Measurements from ENCODE around the gene EFCAB12.
"Not testable (repeated sequence)": the region's sequence is repeated elsewhere in the genome, so short reads cannot be mapped to it uniquely, and the experiment has no call there.

EFCAB12 gene

DNA sequence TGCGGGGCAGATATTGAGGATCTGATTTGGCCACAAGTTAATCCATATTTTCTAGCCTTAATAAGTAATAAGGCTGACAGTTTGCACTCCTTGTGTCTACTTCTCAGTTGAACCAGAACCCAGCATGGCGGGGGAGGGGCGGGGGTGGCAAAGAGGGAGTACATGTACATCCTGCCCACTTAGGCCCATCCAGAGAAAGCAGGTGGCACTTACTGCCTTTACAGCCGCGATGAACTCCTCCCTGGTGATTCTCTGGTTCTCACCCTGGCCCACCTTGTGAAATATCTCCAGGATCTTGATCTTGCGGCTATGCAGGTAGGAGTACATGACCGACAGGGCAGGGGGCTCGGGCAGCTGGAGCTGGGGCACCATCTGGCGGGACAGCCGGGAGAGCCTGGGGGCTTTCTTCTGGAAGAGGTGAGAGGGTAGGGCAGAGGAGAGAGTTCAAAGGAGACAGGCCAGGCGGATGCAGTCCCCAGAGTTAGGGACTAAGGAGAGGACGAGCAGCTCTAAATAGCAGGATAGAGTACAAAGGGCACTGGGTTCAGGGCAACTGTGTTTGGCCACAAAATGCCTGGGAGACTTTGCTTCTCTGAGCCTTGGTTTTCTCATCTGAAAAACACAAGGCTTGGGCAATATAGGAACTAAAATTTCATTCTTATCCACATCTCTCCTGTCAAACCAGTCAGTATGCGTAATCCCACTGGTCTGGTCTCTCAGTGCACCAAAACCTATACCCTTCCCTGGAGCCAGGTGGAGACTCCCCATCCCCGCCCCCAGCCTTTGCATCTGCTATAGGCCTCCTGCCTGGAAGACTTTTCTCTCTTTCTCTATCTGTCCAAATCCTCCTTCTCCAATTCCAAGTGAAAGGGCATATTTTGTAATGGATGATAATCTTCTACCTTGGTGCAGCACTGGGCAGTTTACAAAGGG, 10.1 kb downstream of the EFCAB12 start:
- no peak for DNase-seq

DNA sequence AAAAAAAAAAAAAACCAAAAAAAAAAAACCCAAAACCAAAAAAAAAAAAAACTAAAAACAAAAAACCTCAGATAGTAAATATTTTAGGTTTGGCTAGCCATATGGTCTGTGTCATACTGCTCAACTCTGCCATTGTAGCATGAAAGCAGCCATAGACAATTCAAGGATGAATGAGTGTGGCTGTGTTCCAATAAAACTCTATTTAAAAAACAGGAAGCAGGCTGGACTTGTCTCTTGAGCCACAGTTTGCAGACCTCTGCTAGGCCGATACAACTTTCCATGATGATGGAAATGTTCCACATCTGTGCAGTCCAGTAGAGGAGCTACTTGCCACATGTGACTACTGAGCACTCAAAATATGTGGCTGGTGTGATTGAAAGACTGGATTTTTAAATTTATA, 11.1 kb downstream of the EFCAB12 start:
- DNase-seq = no peak

DNA sequence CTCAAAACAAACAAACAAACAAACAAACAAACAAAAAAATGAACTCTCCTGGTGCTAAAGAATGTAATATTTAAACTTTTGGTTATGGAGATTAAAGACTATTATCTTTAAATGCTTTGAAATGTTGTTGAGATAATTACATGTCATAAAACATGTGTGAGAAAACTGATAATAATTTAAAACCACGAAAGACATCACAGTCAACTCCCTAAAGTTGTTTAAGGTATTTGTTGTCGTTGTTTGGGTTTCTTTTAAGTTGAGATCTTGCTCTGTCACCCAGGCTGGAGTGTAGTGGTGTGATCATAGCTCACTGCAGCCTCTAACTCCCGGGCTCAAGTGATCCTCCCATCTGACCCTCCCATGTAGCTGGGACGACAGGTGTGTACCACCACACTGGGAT, 12.0 kb downstream of the EFCAB12 start:
- DNase-seq = no peak

DNA sequence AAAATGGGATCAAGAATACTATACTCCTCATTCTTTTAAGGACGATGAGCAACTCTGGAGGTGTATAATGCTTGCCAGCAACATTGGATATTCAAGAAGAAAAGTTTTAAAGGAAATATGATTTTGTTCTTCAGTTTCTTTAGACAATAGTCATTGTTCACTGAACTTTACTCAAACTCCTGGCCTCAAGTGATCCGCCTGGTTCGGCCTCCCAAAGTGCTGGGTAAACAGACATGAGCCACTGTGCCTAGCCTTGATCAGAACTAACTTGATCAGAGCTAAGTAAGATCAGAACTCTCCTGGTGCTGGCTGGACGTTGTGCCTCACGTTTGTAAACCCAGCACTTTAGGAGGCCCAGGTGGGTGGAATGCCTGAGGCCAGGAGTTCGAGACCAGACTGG, 12.6 kb downstream of the EFCAB12 start:
- no peak for DNase-seq

DNA sequence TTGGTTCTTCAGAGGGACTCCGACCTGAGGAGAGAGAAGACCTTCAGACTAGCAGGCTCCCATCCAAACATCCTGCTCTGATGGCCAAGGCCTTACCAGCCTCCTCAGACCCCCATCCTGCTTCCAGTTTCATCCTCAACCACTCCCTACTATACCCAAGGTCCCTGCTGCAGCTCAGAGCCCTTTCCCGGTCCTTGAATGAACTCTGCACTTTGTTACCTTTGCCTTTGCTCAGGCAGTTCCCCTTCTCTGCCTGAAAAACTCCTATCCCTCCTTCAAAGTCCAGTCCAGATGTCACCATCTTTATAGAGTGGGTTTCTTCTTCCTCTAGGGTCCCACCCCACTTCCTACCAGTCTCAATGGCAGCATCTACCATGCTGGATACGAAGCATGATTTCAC, 13.1 kb downstream of the EFCAB12 start:
- no peak for DNase-seq

DNA sequence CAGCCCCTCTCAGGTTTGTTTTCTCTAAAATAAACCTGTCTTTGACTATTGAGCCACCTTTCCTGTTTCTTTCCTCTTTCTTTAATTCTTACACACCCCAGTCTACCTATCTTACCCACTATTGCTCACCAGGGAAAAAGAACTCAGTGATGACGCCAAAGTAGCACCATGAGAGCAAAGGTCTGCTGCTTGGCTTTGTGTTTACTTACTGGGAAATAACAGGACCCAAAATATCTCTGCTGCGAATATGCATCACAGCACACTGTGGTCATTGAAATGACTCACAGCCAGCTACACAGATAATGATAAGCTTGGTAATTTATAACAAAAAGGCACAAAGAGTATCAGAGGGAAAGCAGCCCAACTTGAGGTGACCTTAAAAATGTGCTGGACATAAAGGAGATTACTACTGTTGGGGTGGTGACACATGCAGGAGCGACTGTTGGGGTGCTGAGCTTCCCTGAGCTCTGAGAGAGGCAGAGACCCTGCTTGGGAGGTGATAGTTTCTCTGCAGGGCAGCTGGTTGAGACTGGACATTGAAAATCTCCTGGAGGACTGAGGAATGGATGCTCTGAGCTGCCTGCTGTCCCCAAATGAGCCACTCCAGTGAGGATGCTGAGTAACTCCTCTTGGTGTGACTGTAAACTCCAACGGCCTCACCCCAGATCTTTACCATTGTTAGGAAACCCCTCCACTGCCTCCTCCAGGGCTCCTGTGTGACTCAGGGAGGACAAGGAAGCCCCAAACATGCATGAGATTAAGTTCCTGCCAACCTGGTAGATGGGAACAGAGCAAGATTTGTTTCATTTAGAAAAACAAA, 14.5 kb downstream of the EFCAB12 start:
- no peak for DNase-seq

DNA sequence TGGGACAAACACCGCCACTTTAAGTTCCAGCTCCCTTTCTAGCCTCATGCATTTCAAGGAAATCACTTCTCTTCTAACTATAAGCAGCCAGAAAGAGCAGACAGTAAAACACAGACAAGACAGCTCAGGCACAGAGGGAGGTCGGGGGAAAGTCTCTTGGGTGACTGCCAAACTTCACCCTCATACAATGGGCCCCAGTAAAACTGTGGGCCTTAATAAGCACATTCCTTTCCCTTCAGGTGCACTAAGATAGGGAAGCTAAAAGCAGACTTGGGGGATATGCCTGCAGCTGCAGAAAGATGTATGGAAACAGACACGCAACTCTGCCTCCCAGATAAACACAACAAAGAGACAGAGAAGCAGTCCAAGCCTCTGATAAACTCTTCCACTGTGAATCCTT, 15.2 kb downstream of the EFCAB12 start:
- DNase-seq = not testable (repeated sequence)

DNA sequence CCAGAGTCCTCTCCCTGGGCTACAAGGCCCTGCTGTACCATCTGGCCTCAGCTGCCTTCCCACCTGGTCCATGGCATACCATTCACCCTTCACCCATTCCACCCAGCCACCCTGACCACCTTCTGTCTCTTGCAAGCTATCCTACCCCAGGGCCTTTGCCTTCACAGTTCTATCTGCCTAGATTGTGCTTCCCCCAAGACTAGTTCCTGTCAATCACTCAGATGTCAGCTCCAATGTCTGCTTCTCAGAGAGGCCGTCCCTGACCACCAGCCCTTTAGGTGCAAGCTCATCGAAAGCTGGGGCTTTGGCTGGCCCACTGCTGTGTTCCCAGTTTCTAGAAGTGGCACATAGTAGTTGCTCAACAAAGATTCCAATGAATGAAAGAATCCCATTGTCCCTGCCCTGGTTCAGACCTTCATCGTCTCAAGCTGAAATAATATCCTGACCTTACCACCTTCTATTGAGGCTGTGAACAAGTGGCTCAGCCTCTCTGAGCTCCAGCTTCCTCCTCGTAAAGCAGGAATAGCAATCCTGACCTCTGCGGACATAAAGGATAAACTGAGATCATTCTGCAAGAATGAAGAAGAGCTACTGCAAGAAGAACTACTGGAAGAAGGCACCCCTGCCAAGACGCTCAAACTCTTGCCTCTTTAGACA, 15.8 kb downstream of the EFCAB12 start:
- DNase-seq = no peak

DNA sequence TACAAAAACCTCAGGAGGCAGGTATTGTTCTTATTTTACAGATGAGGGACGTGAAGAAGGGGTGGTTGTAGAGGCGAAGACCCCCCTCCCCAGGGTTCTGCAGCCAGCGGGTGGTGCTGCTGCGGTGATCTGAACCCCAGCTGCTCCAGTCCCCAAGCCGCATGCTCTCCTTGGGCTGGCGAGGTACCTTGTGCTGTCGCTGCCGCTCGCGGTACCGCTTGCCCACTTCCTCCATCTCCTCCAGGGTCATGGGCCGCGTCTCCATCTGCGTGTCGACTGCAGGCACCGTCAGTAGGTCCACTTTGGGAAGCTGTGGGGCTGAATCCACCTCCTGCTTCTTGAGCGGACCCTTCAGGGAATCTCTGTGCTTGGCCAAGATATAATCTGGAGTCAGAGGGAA, 17.5 kb downstream of the EFCAB12 start:
- DNase-seq = no peak

DNA sequence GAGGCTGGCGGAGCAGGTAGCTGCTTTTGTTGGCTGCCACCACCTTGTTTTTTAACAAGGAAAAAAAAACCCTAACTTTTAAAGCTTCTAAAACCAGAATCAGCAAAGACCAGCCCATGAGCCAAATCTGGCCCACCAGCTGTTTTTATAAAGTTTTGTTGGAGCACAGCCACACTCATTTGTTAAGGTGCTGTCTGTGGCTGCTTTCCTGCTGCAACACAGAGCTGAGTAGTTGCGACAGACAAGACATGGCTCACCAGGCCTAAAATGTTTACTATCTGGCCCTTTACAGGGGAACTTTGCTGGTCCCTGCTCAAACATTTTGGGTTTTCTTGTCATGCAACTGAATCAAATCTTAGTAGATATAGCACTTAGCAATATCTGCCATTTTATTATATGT, 18.9 kb downstream of the EFCAB12 start:
- DNase-seq = no peak

DNA sequence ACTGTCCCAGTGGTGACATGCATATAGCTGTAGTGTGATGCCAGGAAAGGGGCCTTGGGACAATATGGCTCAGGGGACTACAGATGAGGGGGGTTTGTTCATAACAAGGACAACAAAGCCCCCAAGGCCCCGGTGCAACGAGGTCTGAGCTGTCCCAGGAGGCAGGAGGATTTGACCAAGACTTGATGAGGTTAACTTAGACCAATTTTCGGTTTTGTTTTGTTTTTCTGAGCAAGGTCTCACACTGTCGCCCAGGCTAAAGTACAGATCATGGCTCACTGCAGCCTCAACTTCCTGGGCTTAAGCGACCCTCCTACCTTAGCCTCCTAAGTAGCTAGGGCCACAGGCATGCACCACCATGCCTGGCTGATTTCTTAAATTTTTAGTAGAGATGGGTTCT, 23.8 kb downstream of the EFCAB12 start:
- no peak for DNase-seq

DNA sequence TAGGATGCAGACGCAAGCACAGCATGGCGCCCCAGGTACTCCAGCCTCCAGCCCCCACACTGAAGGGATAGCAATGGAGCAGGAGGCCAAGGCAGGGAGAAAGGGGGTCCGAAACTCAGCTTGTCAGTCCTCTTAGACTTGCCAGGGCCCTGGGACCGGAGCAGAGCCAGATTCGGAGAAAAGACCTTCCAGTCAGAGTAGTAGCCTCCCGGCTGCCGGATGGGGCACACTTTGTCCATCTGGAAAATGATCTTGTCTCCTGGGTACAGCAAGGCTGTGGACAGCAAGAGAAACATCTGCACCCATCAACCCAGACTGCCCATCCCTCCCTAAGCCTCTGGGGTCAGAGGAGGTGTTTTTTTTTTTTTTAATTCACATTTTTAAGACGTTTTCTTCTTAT, 24.3 kb downstream of the EFCAB12 start:
- DNase-seq = no peak

DNA sequence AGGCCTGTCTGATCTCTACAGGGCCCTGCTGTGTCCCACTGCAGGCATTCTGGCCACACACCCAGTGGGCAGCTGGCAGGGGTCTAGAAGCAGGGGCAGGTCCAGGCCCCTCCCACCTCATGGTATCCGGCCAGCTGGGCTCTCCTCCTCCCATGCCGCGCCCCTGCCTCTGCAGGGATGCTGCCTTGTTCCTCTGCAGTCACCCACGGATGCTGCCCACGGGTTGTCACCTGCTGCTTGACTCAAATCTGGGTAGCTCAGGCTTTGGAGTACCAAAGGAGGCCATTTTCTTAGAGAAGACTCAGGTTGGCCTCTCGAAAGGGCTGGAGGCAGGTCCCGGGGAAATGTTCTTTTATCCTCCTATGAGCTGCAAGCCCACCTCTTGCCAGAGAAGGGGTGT, 25.0 kb downstream of the EFCAB12 start:
- no peak for DNase-seq

DNA sequence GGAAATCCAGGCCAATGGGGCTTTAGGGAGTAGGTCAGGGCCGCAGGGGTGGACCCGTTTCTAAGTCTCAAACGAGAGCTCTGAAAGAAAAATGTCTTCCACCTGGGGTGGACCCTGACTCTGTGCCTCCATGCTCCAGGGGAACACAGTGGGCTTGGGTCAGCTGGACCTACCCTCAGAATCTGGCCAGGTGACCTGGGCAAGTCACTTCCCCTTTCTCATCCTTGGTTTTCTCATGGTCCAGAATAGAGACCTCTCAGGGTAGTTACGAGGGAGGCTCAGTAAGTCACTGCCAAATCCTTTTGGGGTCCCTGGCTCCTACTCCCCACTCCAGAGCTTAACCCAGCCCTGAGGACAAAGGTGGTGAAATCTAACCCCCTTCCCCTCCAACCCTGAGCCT, 25.8 kb downstream of the EFCAB12 start:
- DNase-seq = no peak

DNA sequence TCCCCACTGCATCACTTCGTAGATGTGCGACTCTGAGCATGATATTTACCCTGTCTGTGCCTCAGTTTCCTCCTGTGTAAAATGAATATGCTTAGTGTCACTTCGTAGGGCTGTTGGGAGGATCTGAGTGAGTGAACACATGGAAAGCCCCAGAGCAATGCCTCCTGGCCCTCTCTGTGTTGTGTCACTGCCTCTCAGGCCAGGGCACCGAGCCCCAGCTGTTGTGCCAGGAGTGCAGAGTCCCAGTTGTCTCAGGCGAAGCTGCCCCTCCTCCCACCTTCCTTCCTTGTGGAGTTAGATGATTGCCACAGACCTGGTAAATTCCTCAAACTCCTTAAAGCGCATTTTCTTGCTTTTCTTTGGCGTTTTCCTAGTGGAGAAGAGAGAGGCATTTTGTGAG, 26.2 kb downstream of the EFCAB12 start:
- DNase-seq = no peak

DNA sequence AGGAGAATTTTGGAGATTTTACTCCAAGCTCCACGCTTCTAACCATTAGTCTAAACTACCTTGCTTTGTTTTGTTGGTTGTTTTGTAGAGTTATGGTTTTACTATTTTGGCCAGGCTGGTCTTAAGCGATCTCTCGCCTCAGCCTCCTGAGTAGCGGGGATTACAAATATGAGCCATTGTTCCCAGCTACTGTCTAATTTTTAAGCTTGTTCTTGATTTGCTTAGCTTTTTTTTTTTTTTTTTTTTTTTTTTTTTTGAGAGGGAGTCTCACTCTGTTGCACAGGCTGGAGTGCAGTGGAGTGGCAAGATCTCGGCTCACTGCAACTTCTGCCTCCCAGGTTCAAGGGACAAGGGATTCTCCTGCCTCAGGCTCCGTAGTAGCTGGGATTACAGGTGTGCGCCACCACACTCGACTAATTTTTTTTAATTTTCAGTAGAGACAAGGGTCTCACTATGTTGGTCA, 28.5 kb downstream of the EFCAB12 start:
- no peak for DNase-seq

DNA sequence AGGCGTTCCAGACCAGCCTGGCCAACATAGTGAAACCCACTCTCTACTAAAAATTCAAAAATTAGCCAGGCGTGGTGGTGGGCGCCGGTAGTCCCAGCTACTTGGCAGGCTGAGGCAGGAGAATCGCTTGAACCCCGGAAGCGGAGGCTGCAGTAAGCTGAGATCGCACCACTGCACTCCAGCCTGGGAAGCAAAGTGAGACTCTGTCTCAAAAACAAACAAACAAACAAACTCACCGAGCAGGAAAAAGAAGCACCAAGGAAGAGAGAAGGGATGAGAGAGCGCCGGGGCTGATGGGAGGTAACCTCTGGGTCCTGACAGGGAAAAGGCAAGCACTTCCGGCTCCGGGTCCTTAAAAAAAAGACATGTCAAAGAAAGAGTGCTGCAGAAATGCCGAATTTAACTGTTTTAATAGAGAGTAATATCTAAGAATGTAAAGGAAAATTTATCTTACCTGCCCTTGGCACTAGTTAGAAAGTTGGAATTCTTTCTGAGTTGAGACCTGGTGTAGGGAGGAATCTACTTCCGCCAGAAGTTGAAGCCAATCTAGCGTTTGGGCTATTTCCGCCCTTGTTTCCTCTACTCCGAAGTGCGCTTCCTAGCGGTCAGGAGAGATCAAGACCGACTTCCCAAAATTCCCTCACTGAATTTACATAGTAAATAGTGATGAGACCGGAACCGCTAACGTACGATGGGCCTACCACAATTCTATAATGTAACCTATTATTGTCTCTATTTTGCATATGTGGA, 29.1 kb downstream of the EFCAB12 start:
- DNase-seq = peak; percentile 92

DNA sequence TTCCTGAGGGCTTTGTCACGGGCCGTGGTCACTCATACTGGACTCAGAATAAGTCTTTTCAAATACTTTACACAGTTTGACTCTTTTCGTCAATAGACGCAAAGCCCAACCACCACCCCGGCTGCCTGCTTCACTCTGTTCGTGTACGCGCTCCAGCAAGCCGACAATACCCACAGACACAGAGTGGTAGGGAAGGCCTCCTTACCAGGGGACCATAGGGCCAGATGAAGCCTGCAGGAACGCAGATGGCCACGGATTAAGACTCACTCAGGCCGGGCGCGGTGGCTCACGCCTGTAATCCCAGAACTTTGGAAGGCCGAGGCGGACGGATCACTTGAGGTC, 29.7 kb downstream of the EFCAB12 start:
- no peak for DNase-seq

DNA sequence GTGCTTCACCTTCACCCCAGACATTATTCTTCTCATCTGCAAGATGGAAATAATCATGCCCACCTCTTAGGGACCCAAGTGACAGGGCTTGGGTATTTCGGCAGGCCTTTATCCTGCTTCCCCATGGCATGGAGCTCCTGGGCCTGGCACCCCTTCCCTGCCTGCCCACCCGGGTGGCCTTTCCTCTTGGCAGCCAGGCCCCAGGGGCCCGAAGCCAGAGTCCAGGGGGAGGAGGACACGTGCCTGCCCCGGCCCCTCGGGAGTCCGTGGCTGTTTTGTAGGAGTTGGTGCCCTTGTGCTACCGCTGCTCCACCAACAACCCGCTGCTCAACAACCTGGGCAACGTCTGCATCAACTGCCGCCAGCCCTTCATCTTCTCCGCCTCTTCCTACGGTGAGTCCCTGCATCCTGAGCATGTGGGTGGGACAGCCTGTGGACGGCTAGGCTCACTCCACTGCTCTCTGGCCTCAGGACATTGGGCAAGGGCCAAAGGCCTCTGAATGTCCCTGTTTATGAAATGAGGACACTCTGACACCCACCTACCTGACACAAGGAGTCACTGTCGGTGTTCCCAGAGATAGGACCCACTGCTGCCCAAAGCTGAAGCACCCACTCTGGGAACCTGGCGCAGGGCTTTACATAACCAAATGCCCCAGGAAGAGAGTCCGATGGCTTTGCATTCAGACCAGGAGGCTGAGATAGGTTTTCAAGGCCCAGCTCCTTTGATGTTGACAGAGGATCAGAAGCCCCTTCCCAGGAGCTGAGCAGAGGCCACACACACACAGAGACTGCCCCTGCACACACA, 34.5 kb downstream of the EFCAB12 start:
- DNase-seq = not testable (repeated sequence)

DNA sequence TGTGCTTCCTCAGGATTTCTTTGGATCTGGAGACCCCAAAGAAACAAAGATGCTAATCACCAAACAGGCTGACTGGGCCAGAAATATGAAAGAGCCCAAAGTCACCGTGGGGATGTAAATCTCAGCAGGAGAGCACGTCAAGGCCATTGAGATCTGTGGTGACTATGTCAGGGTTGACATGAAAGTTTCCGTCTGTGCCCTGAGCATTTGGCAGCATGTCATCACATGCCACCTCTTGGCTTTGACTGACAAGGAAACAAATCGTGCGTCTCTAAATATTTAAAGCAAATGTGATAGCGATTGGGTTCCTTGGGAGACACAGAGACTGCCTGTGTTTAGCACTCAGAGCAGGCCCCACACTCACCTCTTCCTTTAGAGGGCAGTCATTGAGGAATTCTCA, 35.2 kb downstream of the EFCAB12 start:
- DNase-seq = no peak

DNA sequence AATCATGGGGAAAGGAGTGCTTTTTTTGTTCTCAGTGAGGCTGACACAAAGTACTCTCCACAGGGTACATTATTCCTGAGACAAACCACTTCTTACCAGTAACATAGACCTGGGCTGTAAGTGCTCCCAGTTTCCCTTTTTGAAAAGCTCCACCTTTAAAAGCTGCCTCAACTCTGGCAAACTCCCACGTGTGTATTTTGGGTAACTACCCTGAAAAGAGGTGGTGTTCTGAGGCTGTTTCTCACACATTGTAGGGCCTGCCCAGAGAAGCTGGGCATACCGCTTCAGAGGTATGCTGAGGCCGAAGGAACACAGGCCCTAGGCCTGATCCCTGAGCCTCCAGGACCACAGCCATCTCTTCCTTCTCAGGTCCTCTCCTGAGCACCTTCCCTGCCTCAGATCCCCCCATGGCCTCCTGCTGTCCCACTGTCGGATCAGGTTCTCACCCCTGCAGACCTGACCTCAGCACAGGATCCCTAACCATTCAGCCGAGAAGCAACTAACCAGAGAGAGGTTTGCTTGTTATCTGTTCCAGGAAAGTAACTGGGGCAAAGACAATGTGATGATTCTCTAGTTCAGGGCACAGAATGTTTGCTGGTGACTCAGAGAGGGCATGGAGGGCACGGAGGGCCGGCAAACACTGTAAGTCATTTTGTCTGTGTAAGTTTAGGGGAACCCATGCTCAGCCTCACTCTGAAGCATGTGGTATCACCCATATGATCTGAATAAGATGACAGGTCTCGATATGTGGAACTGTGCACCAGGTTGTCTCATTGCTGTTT, 36.1 kb downstream of the EFCAB12 start:
- DNase-seq = not testable (repeated sequence)

All from DMS153 (cell line).